ENCODE measurements around the gene EFS.

EFS gene

DNA sequence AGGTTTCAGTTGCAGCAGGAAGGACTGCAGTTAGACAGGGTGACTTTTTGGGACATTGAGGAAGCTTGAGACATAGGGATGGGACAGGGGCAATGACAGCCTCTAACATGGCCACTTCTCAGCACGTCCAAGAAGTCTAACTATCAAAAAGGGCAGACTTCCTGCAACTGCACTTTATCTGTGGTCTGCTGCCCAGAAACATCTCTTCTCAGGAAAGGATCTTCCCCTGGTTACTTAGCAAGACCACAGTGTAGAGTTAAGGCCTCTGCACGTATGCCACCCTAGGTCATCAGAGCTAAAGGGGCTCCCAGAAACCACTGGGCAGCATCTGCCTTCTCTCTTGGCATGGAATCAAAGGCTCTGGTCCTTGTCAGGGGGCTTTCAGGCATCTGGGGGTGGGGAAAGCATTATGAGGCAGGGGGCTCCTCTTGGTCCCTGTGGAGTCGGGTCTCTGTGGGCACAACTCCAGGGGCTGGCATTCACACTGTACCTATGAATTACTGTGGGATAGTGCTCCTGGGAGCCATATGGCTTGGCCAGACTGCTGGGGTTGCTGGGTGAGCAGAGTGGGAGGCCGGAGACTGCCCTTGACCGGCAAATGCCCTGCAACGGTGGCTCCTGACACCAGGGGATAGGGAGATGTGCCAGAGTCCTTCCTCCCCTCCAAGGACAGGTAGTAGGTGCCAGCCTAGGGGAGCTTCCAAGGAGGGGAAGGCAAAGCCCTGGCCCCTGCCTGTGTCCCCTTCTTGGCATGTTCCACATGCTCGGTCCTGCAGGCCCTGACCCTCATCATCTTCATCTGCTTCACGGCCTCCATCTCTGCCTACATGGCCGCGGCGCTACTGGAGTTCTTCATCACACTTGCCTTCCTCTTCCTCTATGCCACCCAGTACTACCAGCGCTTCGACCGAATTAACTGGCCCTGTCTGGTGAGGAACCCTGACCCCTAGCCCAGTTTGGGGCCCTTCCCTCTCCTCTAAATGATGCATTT is 12.9 kb upstream of the EFS start:
- DNase-seq, result no peak

DNA sequence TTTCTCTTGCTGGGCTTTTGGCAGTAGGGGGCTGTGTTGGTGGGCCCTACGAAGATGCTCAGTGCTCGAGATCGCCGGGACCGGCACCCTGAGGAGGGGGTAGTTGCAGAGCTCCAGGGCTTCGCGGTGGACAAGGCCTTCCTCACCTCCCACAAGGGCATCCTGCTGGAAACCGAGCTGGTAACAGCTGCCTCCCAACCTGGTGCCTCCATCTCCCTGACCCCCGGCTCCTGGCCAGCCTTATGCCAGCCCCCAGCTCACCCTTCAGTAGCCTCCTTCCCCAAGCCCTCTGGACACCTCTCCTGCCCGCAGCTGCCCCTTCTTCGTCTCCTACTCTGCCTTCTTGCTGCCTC is 12.2 kb upstream of the EFS start:
- DNase-seq, result no peak

DNA sequence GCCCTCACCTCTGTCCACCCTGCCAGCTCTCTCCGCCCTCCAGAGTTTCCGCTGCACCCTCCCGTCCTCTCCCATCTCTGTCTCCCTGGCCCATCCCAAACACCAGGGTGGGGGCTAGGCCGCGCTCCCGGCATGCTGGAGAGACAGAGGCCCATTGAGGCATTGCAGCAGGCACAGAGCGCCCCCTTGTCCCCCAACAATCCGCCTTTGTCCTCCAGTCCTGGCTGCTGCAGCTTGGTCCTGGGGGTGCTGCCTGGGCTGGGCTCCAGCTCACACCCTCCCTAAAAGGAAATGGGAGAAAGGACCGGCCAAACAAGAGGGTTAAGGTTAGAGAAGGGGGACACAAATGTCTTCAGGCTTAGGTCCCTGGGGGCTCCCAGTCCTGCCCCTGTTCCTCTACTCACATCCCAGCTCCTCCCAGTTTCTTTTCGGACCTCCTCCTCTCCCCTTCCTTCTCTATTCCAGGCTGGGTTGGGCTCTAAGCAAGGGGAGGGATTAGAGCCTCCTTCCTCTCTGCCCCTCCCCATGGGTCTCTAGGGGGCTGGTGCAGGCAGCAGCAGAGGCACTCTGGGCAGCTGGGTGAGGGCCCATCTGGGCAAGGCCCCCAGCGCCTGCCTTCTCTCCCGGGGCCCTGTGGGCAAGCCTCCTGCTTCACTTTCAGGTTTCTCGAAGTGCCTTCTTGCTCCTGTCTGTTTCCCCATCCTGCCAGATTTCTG is 11.7 kb upstream of the EFS start, which contains the start of gene CMTM5:
TSS of gene CMTM5 (plus strand) at position 565 of the 716 bp plus-strand sequence. CDS start 206 bp downstream, outside the sequence.
- DNase-seq, result no peak

DNA sequence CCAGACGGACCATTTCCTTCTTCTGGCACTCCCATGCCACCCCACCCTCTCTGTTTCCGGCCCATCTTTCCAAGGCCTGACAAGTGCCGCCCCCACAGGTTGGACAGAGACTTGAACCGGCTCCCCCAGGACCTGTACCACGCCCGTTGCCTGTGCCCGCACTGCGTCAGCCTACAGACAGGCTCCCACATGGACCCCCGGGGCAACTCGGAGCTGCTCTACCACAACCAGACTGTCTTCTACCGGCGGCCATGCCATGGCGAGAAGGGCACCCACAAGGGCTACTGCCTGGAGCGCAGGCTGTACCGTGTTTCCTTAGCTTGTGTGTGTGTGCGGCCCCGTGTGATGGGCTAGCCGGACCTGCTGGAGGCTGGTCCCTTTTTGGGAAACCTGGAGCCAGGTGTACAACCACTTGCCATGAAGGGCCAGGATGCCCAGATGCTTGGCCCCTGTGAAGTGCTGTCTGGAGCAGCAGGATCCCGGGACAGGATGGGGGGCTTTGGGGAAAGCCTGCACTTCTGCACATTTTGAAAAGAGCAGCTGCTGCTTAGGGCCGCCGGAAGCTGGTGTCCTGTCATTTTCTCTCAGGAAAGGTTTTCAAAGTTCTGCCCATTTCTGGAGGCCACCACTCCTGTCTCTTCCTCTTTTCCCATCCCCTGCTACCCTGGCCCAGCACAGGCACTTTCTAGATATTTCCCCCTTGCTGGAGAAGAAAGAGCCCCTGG is 10.7 kb upstream of the EFS start:
- no peak for DNase-seq

DNA sequence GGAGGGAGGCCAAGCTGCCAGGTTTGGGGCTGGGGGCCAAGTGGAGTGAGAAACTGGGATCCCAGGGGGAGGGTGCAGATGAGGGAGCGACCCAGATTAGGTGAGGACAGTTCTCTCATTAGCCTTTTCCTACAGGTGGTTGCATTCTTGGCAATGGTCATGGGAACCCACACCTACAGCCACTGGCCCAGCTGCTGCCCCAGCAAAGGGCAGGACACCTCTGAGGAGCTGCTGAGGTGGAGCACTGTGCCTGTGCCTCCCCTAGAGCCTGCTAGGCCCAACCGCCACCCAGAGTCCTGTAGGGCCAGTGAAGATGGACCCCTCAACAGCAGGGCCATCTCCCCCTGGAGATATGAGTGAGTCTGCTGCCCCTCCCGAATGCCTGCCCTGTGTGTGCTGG is 8.1 kb upstream of the EFS start:
- DNase-seq, result no peak

DNA sequence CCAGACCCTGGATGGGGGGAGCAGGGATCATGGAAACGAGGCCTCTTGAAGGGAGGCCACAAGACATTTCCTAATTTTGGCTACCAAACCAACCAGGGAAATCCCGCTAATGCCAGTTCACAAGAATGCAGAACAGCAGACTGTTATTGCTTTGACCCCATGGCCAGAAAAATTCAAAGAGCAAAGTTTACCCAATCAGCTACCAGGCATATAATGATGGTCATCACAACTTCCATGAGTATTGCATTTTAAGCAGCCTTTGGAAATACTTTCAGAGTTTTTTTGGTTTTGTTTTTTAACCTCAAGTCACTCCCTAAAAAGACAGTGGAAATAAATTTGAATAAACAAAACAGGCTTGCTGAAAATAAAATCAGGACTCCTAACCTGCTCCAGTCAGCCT is 7.5 kb upstream of the EFS start, which contains the start of gene IL25:
TSS of gene IL25 (plus strand) at position 301 of the 400 bp plus-strand sequence.
- no peak for DNase-seq

DNA sequence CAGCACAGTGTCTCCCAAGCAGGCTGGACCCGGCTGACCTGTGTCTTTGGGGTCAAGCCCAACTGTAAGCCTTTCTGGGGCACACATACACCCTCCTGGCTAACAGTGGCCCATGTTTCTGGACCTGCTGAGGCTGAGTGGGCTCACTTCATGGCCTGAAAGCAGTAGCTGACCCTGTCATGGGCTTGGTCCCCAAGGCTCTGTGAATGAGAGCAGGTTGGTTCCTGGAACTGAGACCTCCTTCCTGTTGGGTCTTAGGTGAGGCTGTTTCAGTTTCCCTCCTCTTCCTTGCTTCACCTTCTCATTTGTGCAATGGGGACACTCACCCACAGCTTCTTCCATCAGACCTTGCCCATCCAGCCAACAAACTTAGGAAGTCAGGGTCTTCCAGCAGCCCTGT is 6.9 kb upstream of the EFS start:
- DNase-seq, result no peak

DNA sequence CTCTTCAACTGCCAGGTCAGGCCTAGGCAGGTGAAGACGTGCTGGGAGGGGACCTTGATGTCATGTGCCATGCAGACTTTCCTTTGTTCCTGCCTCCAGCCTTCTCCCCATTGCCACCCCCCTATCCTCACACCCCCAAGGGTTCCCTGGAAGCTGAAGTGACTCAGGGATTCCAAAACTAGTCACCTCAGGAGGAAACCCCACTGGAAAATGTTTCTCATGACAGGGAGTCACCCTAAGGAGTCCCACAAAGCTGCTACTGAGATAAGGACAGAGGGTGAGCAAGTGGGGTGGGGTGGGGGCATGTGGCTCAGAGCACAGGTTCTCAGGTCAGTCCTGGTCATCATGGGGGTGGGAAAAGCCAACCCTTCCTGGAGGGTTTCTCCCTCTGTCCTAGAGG is 5.2 kb upstream of the EFS start:
- DNase-seq, result no peak

DNA sequence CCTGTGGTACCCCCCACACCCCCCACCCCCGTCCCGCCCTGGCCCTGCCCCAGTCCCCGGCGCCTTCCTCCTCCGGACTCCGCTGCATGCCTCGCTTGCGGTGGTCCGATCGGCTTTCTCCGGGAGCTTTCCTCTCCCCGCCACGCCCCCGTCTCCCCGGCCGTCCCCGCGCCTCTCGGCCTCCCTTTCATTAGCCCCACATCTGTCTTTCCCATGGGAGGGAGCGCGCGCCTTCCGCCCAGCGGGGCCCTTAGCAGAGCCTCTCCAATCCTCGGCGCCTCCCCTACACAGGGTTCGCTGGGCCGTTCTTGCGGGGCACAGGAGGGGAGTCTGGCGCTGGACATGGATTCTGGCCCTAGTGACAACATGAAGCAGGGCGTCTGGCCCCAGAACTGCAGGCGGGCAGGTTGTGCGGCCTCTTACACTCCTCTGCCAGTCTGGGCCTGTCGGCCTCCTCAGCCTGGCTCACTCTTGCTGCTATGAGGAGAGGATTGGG is 1.5 kb upstream of the EFS start:
- peak; percentile 27 to 67 for DNase-seq

DNA sequence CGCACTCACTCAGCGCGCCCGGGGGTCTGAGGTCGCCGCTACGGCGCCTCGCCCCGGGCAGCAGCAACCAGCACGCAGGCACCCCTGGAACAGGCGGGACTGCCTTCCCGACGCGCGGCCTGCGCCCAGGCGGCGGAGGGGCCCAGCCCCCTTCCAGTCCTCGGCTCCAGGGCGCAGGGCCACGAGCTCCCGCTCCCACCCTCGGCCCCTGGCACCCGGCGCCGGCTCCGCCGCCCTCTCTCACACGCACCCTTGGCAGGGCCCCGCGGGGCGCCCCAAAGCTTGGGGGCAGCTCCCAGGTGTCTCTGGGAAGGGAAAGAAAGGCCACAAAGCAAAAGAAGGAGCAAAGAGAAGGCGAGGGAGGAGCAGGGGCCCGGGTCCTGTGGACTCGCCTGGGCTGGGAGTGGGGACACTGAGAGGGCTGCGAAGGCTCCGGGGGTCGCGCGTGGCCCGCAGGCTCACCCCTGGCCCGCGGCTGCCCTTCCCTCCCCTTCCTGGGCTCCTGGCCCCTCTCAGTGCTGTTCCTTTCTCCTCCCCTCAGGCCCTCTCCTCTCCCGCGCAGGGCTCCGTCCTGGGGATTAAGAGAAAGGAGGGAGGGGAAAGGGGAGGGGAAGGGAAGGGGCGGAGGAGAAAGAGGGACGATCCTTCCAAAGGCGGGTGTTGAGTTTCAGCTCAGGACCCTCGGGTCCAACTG is 907 bp upstream of the EFS start:
- DNase-seq, result peak; percentile 25 to 67

DNA sequence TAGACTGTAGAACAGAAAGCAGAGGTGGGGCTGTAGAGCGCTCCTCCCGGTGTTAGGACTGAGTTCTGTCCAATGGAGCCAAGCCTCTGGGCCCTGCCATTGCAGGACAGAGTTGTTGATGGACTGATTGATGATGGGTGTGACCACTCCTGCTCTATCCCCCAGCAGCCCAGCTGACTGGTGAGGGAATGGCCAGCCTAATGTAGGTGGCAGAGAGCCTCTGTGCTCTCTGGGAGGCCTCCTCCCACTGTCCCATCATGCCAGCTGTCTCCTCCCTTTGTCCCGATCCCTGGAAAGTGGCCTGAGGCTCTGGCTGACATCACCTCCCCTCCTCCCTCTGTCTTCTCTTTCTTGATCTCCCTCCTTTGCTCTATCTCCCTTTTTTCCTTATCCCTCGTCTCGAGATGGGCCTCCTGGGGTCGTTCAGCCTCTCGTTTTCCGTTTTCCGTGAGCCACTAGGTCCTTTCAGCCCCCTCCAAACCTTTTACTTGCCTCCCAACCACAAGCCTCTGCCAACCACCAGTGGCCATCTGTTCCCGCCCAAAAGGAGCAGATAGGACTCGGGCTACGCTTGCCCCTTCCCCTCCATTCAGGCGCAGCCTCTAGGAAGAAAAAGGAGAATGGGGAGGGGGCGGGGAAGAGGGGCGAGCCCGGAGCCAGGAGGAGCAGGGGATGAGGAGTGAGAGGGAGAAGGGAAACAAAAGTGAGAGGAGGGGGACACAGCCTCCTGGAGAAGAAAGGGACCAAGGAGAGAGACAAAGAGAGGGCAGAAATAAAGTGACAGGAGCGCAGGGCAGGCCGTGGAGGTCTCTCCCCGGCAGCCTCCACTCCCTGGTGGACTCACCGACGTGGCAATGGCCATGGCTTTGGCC is 572 bp downstream of the EFS start:
- DNase-seq, result peak in 1 of 2 experiments; percentile 61

DNA sequence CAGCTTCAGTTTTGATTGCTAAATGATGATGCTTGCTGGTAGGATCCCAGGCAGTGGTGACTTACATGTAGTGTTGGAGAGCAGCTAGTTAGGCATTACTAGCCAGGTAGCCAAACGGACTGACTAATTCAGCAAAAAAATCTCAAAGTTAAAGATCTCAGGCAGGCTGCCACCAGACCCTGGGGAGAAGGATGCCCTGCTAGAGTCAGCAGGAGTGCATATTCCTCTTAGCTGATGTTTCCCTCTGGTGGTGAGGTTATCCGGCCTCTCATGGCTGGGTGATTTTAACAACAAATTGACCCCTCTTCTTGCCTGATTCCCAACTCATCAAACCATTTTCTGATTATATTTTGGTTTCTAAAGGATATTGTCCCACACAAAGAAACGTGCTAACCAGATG is 2.8 kb downstream of the EFS start:
- no peak for DNase-seq

DNA sequence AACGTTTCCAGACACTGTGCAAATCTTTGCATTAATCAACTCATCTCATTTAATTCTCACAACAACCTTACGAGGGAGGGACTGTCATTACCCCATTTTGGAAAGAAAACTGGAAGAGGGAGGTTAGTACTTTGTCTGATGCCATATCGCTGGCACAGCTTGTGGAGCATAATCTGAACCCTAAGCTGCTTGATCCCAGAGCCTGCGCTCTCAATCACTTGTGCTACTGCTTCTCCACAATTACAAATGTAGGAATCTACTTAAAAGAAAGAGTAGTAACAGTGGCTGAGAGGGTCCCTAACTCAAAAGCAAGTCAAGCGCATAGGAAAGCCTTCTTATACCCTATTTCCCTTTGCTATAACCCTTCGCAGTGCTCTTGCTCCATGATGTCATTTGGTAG is 3.2 kb downstream of the EFS start:
- no peak for DNase-seq

DNA sequence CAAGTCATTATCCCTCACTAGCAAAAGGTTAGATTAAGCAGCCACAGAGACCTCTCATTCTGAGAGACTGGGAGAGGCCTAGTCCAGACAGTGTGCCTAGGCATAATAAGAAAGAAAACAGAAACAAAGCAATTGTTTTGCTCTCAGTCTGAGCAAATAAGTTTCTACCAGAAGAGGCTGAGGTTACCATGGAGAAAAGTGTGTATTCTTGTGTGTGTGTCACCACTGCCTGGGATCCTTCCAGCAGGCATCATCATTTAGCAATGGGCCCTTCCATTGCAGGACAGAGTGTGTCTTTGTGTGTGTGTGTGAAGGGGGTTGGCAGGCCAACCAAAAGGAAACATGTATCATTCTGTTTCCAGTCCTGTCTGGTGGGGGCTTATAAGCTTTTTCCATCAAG is 3.7 kb downstream of the EFS start:
- no peak for DNase-seq

DNA sequence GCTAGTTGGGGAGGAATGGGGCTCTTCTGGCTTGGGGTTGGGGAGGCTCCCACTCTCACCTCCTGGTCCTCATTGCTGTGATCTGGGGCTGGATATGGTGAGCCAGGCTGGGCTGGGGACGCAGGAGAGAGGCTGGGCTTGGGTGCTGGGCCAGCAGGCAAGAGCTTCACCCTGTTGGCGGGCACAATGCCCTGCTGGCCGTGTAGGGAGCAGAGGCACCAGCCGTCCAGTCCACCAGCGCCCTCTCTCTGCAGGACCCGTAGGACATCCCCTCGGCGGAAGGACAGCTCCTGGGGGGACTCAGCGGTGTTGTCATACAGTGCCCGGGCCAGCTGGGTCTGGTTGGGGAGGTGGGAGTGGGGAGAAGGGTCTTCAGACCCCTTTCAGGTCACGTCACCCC is 4.5 kb downstream of the EFS start:
- no peak for DNase-seq

DNA sequence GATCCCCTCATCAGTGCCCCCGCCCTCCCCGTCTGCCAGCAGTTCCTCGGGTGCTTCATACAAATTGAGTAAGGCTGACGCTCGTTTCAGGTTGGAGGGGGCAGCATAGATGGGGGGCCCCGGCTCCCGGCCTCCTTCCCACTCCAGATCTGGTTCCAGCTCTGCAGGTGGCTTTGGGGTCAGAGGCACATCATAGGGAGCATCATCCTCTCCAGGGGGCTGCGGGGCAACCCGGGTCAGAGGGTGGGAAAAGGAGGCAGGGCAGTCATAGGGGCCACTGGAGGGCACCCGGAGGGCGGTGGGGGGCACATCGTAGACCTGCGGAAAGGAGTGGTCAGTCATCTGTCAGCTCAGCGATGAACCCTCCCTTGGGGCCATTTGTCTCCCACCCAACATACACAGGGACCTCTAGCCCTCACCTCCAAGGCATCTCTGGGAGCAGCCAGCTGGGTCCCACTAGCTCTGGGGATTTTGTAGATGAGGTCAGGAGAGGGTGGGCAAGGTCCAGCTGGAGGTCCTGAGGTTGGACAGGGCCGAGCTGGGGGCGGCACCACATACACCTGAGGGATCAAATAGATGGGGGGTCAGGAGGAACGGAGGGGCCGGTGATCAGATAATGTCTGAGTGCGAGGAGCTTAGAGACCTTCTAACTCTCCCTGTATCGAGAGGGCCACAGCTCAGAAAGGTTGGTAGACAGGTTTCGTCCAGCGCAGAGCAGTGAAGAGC is 5.1 kb downstream of the EFS start:
- DNase-seq, result no peak

DNA sequence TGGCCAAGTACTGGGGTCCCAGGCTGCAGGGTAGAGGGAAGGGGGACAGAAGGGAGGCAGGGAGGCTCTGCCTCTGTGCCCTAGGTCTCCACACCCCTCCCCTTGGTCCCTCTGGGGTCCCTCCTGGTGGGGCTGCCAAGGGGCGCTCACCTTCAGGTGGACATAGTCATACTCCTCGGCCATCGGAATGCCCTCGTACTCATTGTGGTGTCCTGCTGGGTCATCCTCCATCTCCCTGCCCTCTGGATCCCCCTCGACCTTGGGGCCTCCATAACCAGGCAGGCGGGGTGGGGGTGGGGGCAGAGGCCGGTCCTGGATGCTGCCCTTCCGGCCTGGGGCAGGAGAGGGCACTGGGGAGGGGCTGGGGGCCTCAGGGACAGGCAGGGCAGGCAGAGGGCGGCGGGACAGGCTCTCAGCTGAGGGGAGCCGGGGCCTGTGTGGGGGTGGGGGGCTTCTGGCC is 5.8 kb downstream of the EFS start:
- no peak for DNase-seq

DNA sequence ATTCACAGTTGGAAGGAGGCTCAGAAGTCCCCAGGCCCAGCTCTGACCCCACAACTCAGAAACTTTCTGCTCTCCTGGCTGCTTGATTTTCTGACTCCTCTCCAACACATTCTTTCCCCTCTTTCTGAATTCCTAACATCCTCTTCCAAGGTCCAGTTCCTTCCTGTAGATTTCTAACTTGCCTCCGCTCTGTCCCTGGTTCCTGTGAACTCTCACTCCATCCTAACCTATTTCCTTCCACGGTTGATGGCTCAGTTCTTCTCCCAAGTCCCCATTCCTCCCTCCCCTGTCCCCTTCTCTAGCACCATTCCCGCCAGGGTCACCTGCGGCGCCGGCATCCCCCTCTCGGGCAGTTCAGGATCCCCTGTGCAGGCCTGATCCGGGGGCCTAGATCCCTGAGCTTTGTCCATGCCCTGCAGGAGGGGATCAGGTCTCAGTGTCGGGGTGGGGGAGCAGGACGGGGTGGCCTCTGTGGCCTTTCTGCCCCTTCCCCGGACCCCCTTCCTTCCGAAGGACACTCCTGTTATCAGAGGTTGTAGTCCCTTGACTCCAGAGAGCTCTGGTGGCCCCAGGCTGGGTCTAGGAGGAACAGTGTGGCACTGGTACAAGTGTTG is 6.3 kb downstream of the EFS start:
- no peak for DNase-seq

DNA sequence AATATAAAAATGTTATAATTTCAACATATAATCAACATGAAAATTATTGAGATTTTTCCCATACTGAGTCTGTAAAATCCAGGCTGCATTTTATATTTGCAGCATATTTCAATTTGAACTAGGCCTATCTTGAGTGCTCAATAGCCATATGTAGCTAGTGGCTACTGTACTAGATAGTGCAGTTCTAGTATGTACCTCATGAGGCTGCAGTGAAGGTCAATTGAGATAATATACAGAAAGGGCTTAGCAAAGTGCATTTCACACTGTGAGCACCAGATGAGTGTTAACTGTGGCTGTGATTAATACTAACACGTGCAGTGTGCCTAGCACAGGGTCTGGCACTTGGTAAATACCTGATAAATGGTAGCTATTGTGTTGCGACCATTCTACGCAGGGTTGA is 6.9 kb downstream of the EFS start:
- no peak for DNase-seq

DNA sequence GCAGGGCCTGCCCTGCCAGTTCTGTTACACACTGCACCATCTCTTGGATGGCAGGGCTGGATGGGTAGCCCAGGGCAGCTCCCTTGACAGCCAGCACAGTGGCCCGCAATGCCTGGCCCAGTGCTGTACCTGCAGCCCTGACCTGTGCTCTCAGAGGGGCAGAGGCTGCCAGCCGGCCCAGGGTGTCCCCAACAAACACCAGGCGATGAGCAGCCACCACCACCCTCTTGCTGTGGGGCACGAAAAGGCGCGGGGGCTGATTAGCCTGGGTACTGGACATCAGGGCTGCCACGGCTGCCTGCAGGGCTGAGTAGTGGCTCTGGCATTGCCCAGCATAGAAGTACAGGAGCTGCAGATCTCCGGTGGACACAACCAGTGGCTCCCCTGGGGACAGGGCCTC is 7.7 kb downstream of the EFS start:
- DNase-seq, result no peak
